Epithelial cell of esophagus (primary cell): Measurements from ENCODE around the gene CYSTM1.

ENCODE experiments used
- DNase-seq: peaks from one replicate; pipeline ENCODE4 v3.0.0; 2010; ENCODE audit warnings: low read depth
- H3K4me3 ChIP-seq: 2 replicates; pipeline ENCODE4 v1.5.1; 2011; ENCODE audit warnings: mild to moderate bottlenecking, low read length, control low read depth
- TF ChIP-seq, protein P1 (sequence below): IDR thresholded peaks from 2 replicates; pipeline ENCODE4 v1.5.1; 2011; ENCODE audit warnings: low read depth, mild to moderate bottlenecking, low read length, control low read depth, inconsistent platforms; ENCODE audit not compliant: insufficient read depth; ENCODE audit errors: missing control alignments

Gene CYSTM1

DNA sequence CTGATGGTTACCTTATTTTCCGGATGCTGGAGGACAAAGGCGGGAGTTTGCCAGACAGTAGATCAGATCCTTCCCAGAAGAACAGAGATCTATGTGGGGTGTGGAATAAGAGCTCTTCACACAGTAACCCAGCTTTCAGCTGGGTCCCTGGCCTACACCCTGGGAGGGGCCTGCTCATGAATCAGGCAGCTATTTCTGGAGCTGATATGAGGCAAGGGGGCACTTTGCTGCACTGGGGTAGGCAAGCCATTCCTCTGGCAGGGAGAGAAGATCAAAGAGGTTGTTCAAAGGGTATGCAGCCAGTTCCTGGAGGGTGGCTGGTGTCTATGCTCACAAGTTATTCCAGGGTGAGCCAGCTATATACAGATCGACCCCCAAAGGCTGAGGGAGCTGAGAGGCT, 48.6 kb downstream of the CYSTM1 start:
- H3K4me3 ChIP-seq: no peak overlapping the region
- TF ChIP-seq, protein P1, sequence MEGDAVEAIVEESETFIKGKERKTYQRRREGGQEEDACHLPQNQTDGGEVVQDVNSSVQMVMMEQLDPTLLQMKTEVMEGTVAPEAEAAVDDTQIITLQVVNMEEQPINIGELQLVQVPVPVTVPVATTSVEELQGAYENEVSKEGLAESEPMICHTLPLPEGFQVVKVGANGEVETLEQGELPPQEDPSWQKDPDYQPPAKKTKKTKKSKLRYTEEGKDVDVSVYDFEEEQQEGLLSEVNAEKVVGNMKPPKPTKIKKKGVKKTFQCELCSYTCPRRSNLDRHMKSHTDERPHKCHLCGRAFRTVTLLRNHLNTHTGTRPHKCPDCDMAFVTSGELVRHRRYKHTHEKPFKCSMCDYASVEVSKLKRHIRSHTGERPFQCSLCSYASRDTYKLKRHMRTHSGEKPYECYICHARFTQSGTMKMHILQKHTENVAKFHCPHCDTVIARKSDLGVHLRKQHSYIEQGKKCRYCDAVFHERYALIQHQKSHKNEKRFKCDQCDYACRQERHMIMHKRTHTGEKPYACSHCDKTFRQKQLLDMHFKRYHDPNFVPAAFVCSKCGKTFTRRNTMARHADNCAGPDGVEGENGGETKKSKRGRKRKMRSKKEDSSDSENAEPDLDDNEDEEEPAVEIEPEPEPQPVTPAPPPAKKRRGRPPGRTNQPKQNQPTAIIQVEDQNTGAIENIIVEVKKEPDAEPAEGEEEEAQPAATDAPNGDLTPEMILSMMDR: no peak
- no peak for DNase-seq

DNA sequence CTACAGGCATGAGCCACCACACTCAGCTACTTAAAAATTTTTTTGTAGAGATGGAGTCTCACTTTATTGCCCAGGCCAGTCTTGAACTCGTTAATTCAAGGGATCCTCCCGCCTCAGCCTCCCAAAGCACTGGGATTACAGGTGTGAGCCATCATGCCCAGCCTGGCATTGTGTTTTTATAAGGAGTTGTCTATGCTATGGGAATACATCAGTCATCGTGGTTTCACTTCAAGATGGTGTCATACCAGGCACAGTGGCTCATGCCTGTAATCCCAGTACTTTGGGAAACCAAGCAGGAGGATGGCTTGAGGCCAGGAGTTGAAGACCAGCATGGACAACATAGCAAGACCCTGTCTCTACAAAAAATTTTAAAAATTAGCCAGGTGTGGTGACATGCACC, 49.7 kb downstream of the CYSTM1 start:
- DNase-seq: no peak
- TF ChIP-seq, protein P1: no peak
- H3K4me3 ChIP-seq: no peak overlapping the region

DNA sequence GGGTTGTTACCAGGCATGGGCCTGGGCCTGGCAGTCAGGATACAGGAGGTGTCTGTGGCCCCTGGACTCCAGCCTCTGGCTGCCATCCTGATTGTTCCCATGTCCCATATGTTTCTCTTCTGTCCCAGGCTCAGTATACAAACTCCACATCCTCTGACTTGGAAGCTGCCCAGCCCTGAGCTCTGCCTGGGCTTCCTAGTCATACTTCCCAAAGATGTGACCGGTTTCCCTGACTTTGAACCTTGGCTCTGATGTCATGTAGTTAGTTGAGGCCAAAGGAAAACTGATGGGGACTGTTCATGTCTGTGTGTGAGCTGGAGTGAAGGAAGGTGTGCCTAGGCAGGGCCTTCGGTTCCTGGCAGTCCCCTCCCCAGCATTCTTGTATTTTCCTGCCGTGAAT, 50.4 kb downstream of the CYSTM1 start:
- DNase-seq: no peak
- H3K4me3 ChIP-seq: no peak overlapping the region
- TF ChIP-seq, protein P1: no peak

DNA sequence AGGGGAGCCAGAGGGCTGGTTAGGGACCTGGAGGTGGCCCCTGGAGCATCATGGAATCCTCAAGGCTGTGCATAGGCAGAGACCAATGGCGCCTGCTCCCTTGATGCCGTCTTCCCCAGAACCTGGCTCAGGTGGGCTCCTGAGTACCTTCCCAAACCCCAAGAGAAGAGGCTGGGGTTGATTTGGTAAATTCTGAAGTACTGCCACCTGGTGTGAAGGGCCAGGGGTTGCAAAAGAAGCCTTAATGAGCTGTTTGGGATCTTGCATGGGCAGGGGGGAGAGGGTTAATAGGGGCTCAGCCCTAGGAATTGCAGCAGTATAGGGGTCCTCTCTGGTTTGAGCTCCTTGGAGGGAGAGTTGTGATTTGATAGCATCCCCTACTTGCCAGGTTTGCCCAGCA, 52.1 kb downstream of the CYSTM1 start:
- TF ChIP-seq, protein P1: peak; percentile 13
- DNase-seq: no peak

DNA sequence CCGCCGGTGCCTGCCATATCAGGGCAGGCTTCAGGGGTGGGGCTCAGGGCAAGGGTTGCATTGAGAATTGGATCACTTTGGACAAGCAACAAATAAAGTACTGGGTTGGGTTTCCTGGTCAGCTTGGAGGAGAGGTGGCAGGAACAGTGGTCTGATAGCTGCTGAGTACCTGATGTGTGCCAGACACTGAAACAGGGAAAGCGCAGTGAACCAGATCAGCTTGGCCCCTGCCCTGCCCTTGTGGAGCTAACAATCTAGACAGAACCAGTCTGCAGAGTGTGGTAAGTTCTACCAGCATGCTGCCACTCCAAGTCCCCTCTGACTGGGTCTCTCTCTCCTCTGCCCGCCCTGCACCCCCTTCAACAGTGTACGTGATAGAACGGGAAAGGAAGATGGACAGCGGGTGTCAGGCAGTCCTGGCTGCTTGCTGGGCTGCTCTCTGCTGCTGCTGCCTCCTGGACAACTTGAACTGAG, 53.4 kb downstream of the CYSTM1 start:
- TF ChIP-seq, protein P1: no peak
- DNase-seq: no peak
- H3K4me3 ChIP-seq: no peak overlapping the region

More for the DNA sequence above, 52.1 kb downstream of the CYSTM1 start:
- no peak overlapping the region for H3K4me3 ChIP-seq

DNA sequence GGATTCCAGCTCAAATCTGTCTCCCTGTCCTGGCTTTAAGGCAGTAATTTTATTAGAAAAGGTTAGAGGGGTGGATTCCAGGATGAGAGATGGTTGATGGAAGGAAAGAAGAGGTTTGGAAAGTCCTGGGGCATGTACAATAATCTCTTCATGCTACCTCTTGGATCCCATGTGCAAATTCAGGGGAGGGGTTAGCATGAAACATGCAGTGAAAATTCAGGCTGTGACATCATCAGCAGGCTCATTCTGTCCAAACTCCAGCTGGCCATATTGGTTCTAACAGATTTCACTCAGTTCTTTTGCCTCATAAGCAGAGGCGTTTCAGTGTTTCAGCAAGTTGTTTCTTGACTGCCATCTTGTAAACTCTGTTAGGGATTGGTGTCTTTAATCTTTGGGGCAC, 55.4 kb downstream of the CYSTM1 start:
- DNase-seq: no peak
- H3K4me3 ChIP-seq: no peak overlapping the region
- TF ChIP-seq, protein P1: no peak

DNA sequence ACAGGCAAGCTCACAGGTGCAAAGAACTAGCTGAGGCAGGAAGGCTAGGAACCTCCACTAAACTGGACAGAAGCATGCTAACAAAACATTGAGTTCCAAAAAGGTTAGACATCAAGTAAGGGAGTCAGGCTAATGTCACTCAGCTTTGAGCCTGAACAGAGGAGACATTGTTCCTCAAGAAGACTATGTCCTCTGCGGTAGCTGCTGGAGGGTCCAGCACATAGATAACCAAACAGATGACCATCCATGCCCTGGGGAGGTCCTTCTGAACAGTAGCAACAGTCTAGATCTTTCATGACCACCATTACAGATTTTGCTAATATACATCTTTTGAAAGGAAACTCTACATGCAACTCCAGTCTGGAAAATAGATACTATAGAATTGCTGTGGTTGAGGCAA, 57.7 kb downstream of the CYSTM1 start:
- DNase-seq: no peak
- TF ChIP-seq, protein P1: no peak
- no peak overlapping the region for H3K4me3 ChIP-seq
